H1 (cell line): ENCODE results near the gene NFX1. TPM values are rescaled to one million over a fixed set of nuclear protein-coding genes. Genes with fewer than 3 reads are reported as not detected.

Source experiments
- CTCF ChIA-PET: fragments of 300-600 bp; sonication (Branson Sonifier 250); formaldehyde crosslinking; loops from one replicate; lab custom pipeline; 2021; ENCODE audit not compliant: partially characterized antibody; lab: Charles Lee
- POLR2A ChIA-PET: fragments of 300-600 bp; sonication (Branson Sonifier 250); formaldehyde crosslinking; loops from one replicate; lab custom pipeline; 2021; ENCODE audit warnings: inconsistent platforms; ENCODE audit not compliant: partially characterized antibody; lab: Charles Lee
- DNase-seq, 2 experiments: peaks; one replicate each; pipeline versions ENCODE4 v3.0.0 to v3.0.0-alpha.2; 2010 to 2022; ENCODE audit warnings: low spot score in 2 of 2, low read depth in 1 of 2, mixed read lengths in 1 of 2
- FAIRE-seq: peaks from 2 replicates; lab custom pipeline; 2011; peaks lifted over from hg19 to GRCh38; lab: Jason Lieb, UNC
- H2AFZ ChIP-seq: 2 replicates; pipeline ENCODE4 v1.8.1; 2012; ENCODE audit warnings: low read length, inconsistent platforms
- H2AK5ac ChIP-seq: 2 replicates; pipeline ENCODE4 v1.6.1; 2013; ENCODE audit warnings: low read depth, low read length
- H2BK120ac ChIP-seq: replicated peaks from 2 replicates; pipeline ENCODE3; 2013; ENCODE audit warnings: low read depth, low read length, inconsistent platforms
- H2BK12ac ChIP-seq: 2 replicates; pipeline ENCODE4 v1.6.1; 2013; ENCODE audit warnings: low read depth, low read length
- H2BK15ac ChIP-seq: 2 replicates; pipeline ENCODE4 v1.6.1; 2013; ENCODE audit warnings: low read length
- H2BK20ac ChIP-seq: 2 replicates; pipeline ENCODE4 v1.6.1; 2013; ENCODE audit warnings: low read length
- H2BK5ac ChIP-seq: 2 replicates; pipeline ENCODE4 v1.6.1; 2013; ENCODE audit warnings: low read depth, low read length
- H3K14ac ChIP-seq: 2 replicates; pipeline ENCODE4 v1.6.1; 2013; ENCODE audit warnings: inconsistent platforms; ENCODE audit not compliant: insufficient read length
- H3K18ac ChIP-seq: 2 replicates; pipeline ENCODE4 v1.6.1; 2013; ENCODE audit warnings: low read length; ENCODE audit errors: extremely low read depth
- H3K23ac ChIP-seq: 2 replicates; pipeline ENCODE4 v1.6.1; 2013; ENCODE audit warnings: inconsistent platforms; ENCODE audit not compliant: insufficient read length
- H3K23me2 ChIP-seq: 2 replicates; pipeline ENCODE4 v1.6.1; 2013; ENCODE audit warnings: low read depth, low read length
- H3K27ac ChIP-seq: 2 replicates; pipeline ENCODE4 v1.6.1; 2011; ENCODE audit warnings: low read depth, low read length, inconsistent platforms
- H3K27me3 ChIP-seq, 4 experiments: replicated peaks in 1 of 4; 1 replicate in 1 of 4; 2 replicates in 3 of 4; pipeline versions ENCODE4 v1.6.1 to v1.8.1; 2011 to 2013; ENCODE audit warnings: low read length in 3 of 4, mild to moderate bottlenecking in 3 of 4, inconsistent platforms in 2 of 4, mixed read lengths in 2 of 4, moderate library complexity in 1 of 4; ENCODE audit not compliant: control insufficient read depth in 3 of 4, insufficient read depth in 3 of 4; ENCODE audit errors: extremely low read depth in 1 of 4
- H3K36me3 ChIP-seq, 4 experiments: 2 replicates each; pipeline versions ENCODE4 v1.6.1 to v1.8.1; 2011 to 2013; ENCODE audit warnings: mild to moderate bottlenecking in 4 of 4, low read length in 3 of 4, moderate library complexity in 2 of 4, control low read depth in 1 of 4, inconsistent platforms in 1 of 4; ENCODE audit not compliant: insufficient read depth in 4 of 4, control insufficient read depth in 2 of 4
- H3K4ac ChIP-seq: replicated peaks from 2 replicates; pipeline ENCODE3; 2013; ENCODE audit warnings: low read length, low read depth, mixed read lengths, inconsistent platforms; ENCODE audit not compliant: insufficient read length
- H3K4me1 ChIP-seq, 4 experiments: replicated peaks in 1 of 4; 1 replicate in 1 of 4; 2 replicates in 3 of 4; pipeline versions ENCODE4 v1.6.1 to v1.8.1; 2011 to 2013; ENCODE audit warnings: low read length in 3 of 4, inconsistent platforms in 2 of 4, mixed read lengths in 1 of 4; ENCODE audit not compliant: insufficient read depth in 4 of 4, control insufficient read depth in 3 of 4
- H3K4me2 ChIP-seq, 2 experiments: 2 replicates each; pipeline versions ENCODE4 v1.6.1 to v1.8.1; 2011 to 2013; ENCODE audit warnings: low read depth in 2 of 2, low read length in 2 of 2, control low read depth in 1 of 2, inconsistent platforms in 1 of 2, mild to moderate bottlenecking in 1 of 2; ENCODE audit not compliant: insufficient read depth in 1 of 2
- H3K4me3 ChIP-seq, 4 experiments: fragments of 200-600, 300-600 bp in 1 of 4; sonication (generic), shearing (Covaris generic), sonication (Bioruptor Twin) in 1 of 4; 2 replicates each; pipeline versions ENCODE4 v1.5.1 to v1.8.1; 2011 to 2016; ENCODE audit warnings: low read length in 4 of 4, low read depth in 3 of 4, control low read depth in 2 of 4, inconsistent platforms in 2 of 4, mild to moderate bottlenecking in 2 of 4, mixed read lengths in 1 of 4, moderate library complexity in 1 of 4; ENCODE audit not compliant: insufficient read depth in 2 of 4; ENCODE audit errors: extremely low read depth in 1 of 4
- H3K56ac ChIP-seq: replicated peaks from 2 replicates; pipeline ENCODE3; 2013; ENCODE audit warnings: low read depth, mild to moderate bottlenecking, mixed read lengths, low read length, inconsistent platforms; ENCODE audit not compliant: insufficient read length
- H3K79me1 ChIP-seq: 2 replicates; pipeline ENCODE4 v1.6.1; 2013; ENCODE audit warnings: low read depth, low read length, control low read depth
- H3K79me2 ChIP-seq, 2 experiments: 2 replicates each; pipeline versions ENCODE4 v1.6.1 to v1.8.1; 2012 to 2013; ENCODE audit warnings: low read length in 2 of 2, mild to moderate bottlenecking in 2 of 2, inconsistent platforms in 1 of 2; ENCODE audit not compliant: insufficient read depth in 2 of 2, control insufficient read depth in 1 of 2
- H3K9ac ChIP-seq, 4 experiments: replicated peaks in 1 of 4; 1 replicate in 1 of 4; 2 replicates in 3 of 4; pipeline versions ENCODE4 v1.6.1 to v1.8.1; 2011 to 2013; ENCODE audit warnings: low read depth in 3 of 4, low read length in 3 of 4, control low read depth in 2 of 4, mild to moderate bottlenecking in 2 of 4, moderate library complexity in 2 of 4, inconsistent platforms in 1 of 4; ENCODE audit errors: extremely low read depth in 1 of 4
- H3K9me3 ChIP-seq, 2 experiments: 2 replicates each; pipeline versions ENCODE4 v1.6.1 to v1.8.1; 2012 to 2013; ENCODE audit warnings: mild to moderate bottlenecking in 2 of 2, moderate library complexity in 2 of 2, control low read depth in 1 of 2, inconsistent platforms in 1 of 2, low read depth in 1 of 2, low read length in 1 of 2, mixed read lengths in 1 of 2; ENCODE audit not compliant: insufficient read depth in 2 of 2
- H4K20me1 ChIP-seq, 2 experiments: replicated peaks in 1 of 2; 2 replicates each; pipeline versions ENCODE3 to v1.8.1; 2011 to 2013; ENCODE audit warnings: inconsistent platforms in 2 of 2, low read length in 2 of 2, mild to moderate bottlenecking in 1 of 2; ENCODE audit not compliant: insufficient read depth in 2 of 2, control insufficient read depth in 1 of 2
- H4K5ac ChIP-seq: 2 replicates; pipeline ENCODE4 v1.6.1; 2013; ENCODE audit warnings: low read length, low read depth, mixed read lengths, inconsistent platforms; ENCODE audit not compliant: insufficient read length
- H4K8ac ChIP-seq: 2 replicates; pipeline ENCODE4 v1.8.0; 2013; ENCODE audit warnings: mild to moderate bottlenecking, moderate library complexity, low read length, inconsistent platforms; ENCODE audit not compliant: insufficient read depth; ENCODE audit errors: extremely low read depth
- H4K91ac ChIP-seq: replicated peaks from 2 replicates; pipeline ENCODE3; 2013; ENCODE audit warnings: low read length, mixed read lengths, inconsistent platforms; ENCODE audit not compliant: insufficient read length
- BRCA1 ChIP-seq: IDR thresholded peaks from 2 replicates; pipeline ENCODE4 v1.6.1; 2012; ENCODE audit warnings: low read depth, low read length, improper control_type of control experiment
- HDAC2 ChIP-seq, 2 experiments: fragments of 300-600 bp in 1 of 2; sonication (generic) in 1 of 2; IDR thresholded peaks; 2 replicates each; pipeline ENCODE4 v1.6.1; 2011 to 2012; ENCODE audit warnings: low read depth in 2 of 2, low read length in 2 of 2, mild to moderate bottlenecking in 2 of 2, moderate library complexity in 2 of 2, borderline replicate concordance in 1 of 2, inconsistent platforms in 1 of 2
- WGBS, 2 experiments: shearing (Covaris generic) in 1 of 2; methylation state at CpG; one replicate each; pipeline versions ENCODE4 v1.1.6 to v1.1.7; 2013 to 2015; ENCODE audit warnings: low lambda C conversion rate in 2 of 2, mixed read lengths in 2 of 2, inconsistent platforms in 1 of 2, low coverage in 1 of 2, missing lambda C conversion rate in 1 of 2; ENCODE audit not compliant: insufficient replicate concordance in 2 of 2, insufficient coverage in 1 of 2, insufficient read length in 1 of 2; ENCODE audit errors: extremely low coverage in 1 of 2, missing lambda C conversion rate in 1 of 2; 5-methylcytosine and 5-hydroxymethylcytosine counted together
- polyA plus RNA-seq, 7 experiments: library from polyadenylated mRNA; depleted of rRNA in 3 of 7; stranded (reverse) in 5 of 7; unstranded in 2 of 7; fragments of >200 nt in 5 of 7; fragments of 200-250 nt in 2 of 7; gene quantifications; 1 replicate in 5 of 7; 2 replicates in 1 of 7; 4 replicates in 1 of 7; pipeline versions ENCODE4 v1.2.1 to v1.2.3, GENCODE V29; 2011 to 2013; ENCODE audit warnings: missing spikeins in 2 of 7, mixed read lengths in 2 of 7
- total RNA-seq: library from RNA; stranded (reverse); fragmentation: NEBNext Ultra II Directional; extraction: Animal tissue kit (Norgen Biotek cat#: 25700); gene quantifications from 2 replicates; pipeline ENCODE4 v1.2.1, GENCODE V29; 2021
- TF ChIP-seq, protein P1 (sequence below): IDR thresholded peaks from 2 replicates; pipeline ENCODE4 v1.6.1; 2012; ENCODE audit warnings: low read length, inconsistent platforms

Gene NFX1
- total and polyA plus RNA-seq, 2 of the 8 experiments (the other 6 are each of a cell fraction or from before 2014, with no cell fraction given): 19.4 to 28.4 TPM

DNA sequence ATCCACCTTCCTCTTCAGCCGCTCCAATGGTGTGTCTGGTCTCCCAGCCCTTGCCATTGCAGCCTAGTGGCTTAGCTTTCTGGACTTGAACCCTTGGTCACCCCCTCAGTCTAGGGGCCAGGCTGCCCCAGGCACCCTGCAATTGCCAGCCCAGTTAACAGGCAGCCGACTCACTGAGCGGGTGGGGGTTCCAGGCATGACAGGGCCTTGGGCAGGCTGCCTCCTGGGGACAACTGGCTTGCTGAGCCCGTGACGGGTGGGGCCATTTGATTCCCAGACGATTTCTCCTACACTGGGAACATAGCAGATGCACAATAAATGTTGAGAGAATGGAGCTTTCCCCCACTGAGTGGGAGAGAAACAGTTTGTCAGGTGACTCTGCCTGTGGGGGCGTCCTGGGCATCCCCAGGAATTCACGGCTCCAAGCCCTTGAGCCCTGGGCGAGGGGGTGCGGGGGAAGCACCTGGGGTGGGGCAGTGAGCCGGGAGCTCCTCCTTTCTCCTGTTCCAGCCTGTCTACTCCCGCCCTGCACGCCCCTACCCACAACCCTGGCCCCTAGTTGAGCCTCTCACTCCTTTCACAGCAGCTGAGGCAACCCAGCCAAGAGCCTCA, 124.7 kb downstream of the NFX1 start:
- ChIA-PET CTCF (interaction anchor here (0.6 to 9.5 kb wide), 25 partner anchors 8 to 235 kb away, joined by 3 to 134 read pairs (median 6); partner anchors contain the start of genes AQP3, AQP7 and NOL6), POLR2A (interaction anchor here (1.0 kb wide), 1 partner anchor 58 kb away, joined by 3 read pairs; no protein-coding TSS in a partner anchor)
- 0 out of 2 replicates have a peak overlapping the region, but pooled peaks have one; percentile 52 for H3K18ac ChIP-seq
- peaks cover 0 to 4% (median 3%) of the 10 kb centered on the region in 4 experiments; a peak in 2 of 7 replicates for H3K4me1 ChIP-seq
- peak overlapping the region; percentile 27 for H4K91ac ChIP-seq
- H2BK20ac ChIP-seq: no peak overlapping the region
- H2AFZ ChIP-seq: peak overlapping the region; percentile 2; the same call in 1 of the 2 replicates
- H4K20me1 ChIP-seq: no peaks in the 10 kb centered on the region
- H3K23ac ChIP-seq: no peak overlapping the region
- no peak for DNase-seq
- no peak overlapping the region for H3K4me2 ChIP-seq
- 86% methylated on average over 11 of the region's 13 CpGs; no CpG with 5 or more reads in 1 of the 2 experiments for WGBS, 2 experiments
- no peak overlapping the region for H2BK12ac ChIP-seq
- no peak overlapping the region for H3K4me3 ChIP-seq
- H2BK5ac ChIP-seq: no peak overlapping the region
- no peak overlapping the region for H3K56ac ChIP-seq
- H3K36me3 ChIP-seq: no peaks in the 10 kb centered on the region
- H3K9me3 ChIP-seq: no peaks in the 10 kb centered on the region
- H3K79me1 ChIP-seq: no peaks in the 10 kb centered on the region
- no peak overlapping the region for H2BK120ac ChIP-seq
- H2AK5ac ChIP-seq: no peak overlapping the region
- H3K27ac ChIP-seq: no peak overlapping the region
- no peaks in the 10 kb centered on the region for H3K79me2 ChIP-seq
- H3K14ac ChIP-seq: no peak overlapping the region
- H2BK15ac ChIP-seq: no peak overlapping the region; the same call in 1 of the 2 replicates
- no peak for FAIRE-seq
- H3K9ac ChIP-seq: no peak overlapping the region
- H4K8ac ChIP-seq: peak overlapping the region; percentile 75
- no peak overlapping the region for H3K4ac ChIP-seq
- no peaks in the 10 kb centered on the region; a peak in 1 of 7 replicates for H3K27me3 ChIP-seq
- no peaks in the 10 kb centered on the region for H3K23me2 ChIP-seq
- no peak overlapping the region for H4K5ac ChIP-seq
- TF ChIP-seq, protein P1, sequence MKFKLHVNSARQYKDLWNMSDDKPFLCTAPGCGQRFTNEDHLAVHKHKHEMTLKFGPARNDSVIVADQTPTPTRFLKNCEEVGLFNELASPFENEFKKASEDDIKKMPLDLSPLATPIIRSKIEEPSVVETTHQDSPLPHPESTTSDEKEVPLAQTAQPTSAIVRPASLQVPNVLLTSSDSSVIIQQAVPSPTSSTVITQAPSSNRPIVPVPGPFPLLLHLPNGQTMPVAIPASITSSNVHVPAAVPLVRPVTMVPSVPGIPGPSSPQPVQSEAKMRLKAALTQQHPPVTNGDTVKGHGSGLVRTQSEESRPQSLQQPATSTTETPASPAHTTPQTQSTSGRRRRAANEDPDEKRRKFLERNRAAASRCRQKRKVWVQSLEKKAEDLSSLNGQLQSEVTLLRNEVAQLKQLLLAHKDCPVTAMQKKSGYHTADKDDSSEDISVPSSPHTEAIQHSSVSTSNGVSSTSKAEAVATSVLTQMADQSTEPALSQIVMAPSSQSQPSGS: no peak
- TF ChIP-seq BRCA1 (no peak), HDAC2 (IDR thresholded peaks at IDR 0.05; ENCODE audit: borderline replicate concordance in 1 of 2, low read depth in 2 of 2, low read length in 2 of 2) (no peak)
